ENCODE measurements around the gene C20orf204.

The C20orf204 gene

GRCh38 chr20:64006902-64007301 lies 29.1 kb upstream of the C20orf204 start:
- DNase-seq: no peak
- H3K27me3 ChIP-seq (ENCODE audit: insufficient read depth, low read length, poor library complexity): no peaks in the 10 kb centered on the region
- peaks cover 48% of the 10 kb centered on the region for H3K79me2 ChIP-seq (ENCODE audit: insufficient read depth, low read length)
- peaks cover 88% of the 10 kb centered on the region for H3K36me3 ChIP-seq (ENCODE audit: insufficient read depth, low read length)
- no peak overlapping the region for H3K9ac ChIP-seq (ENCODE audit: low read depth, low read length)
- peaks cover 44% of the 10 kb centered on the region for H4K20me1 ChIP-seq (ENCODE audit: insufficient read depth, low read length)
- H3K9me3 ChIP-seq (ENCODE audit: insufficient read depth, low read length, severe bottlenecking): no peaks in the 10 kb centered on the region
- H3K4me1 ChIP-seq (ENCODE audit: insufficient read depth, low read length): no peaks in the 10 kb centered on the region
- H2AFZ ChIP-seq (ENCODE audit: low read depth, low read length): no peak overlapping the region
- ATAC-seq (ENCODE audit: insufficient read depth, low read depth): no peak
- H3K4me3 ChIP-seq (ENCODE audit: low read depth in 1 of 2, low read length in 2 of 2): no peak overlapping the region
- no peak overlapping the region for H3K4me2 ChIP-seq (ENCODE audit: insufficient read depth, low read length)
- no peak for TF ChIP-seq CTCF (IDR thresholded peaks at IDR 0.05; ENCODE audit: borderline replicate concordance, extremely low read depth, low read length, poor library complexity, severe bottlenecking)
- no peak for TF ChIP-seq EZH2 (IDR thresholded peaks at IDR 0.05; ENCODE audit: borderline replicate concordance, low read depth, low read length, severe bottlenecking)
- H3K27ac ChIP-seq (ENCODE audit: low read length): no peak overlapping the region

DNA sequence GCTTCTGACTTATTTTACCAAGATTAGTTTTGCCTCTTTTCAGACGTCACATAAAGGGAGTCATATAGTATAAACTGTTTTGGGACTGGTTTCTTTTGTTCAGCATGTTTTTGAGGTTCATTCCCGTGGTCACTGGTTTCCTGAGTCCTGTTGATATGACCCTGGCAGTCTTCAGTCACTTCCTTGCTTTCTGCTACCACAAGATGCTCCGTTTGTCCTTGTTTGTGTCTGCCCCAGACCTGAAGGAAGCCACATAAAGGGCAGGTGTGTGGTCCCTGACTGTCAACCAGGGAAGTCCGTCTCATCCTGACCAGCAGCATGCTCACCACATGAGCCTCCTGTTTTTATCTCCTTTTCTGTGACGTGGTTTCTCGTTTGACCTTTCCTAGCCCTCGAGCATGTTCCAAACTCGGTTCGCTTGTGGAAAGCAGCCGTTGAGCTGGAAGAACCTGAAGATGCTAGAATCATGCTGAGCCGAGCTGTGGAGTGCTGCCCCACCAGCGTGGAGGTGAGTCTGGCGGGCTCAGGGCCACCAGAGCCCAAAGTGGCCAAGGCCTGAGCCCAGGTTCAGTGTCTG lies 26.1 kb upstream of the C20orf204 start:
- no peak; the same call in 2 of the 3 replicates for ATAC-seq (ENCODE audit: insufficient read depth, low read depth)
- Histone ChIP-seq H3K9me3 (ENCODE audit: insufficient read depth, low read length, severe bottlenecking) (no peaks in the 10 kb centered on the region), H3K36me3 (ENCODE audit: insufficient read depth, low read length) (peaks cover 86% of the 10 kb centered on the region), H4K20me1 (ENCODE audit: insufficient read depth, low read length) (peaks cover 30% of the 10 kb centered on the region), H3K27ac (ENCODE audit: low read length) (no peak overlapping the region), H3K4me1 (ENCODE audit: insufficient read depth, low read length) (no peaks in the 10 kb centered on the region), H3K9ac (ENCODE audit: low read depth, low read length) (no peak overlapping the region), H2AFZ (ENCODE audit: low read depth, low read length) (no peak overlapping the region), H3K27me3 (ENCODE audit: insufficient read depth, low read length, poor library complexity) (no peaks in the 10 kb centered on the region), H3K4me2 (ENCODE audit: insufficient read depth, low read length) (no peak overlapping the region), H3K4me3 (ENCODE audit: low read depth in 1 of 2, low read length in 2 of 2) (no peak overlapping the region), H3K79me2 (ENCODE audit: insufficient read depth, low read length) (peaks cover 38% of the 10 kb centered on the region)
- DNase-seq: no peak
- no peak for TF ChIP-seq CTCF (IDR thresholded peaks at IDR 0.05; ENCODE audit: borderline replicate concordance, extremely low read depth, low read length, poor library complexity, severe bottlenecking)
- no peak for TF ChIP-seq EZH2 (IDR thresholded peaks at IDR 0.05; ENCODE audit: borderline replicate concordance, low read depth, low read length, severe bottlenecking)

DNA sequence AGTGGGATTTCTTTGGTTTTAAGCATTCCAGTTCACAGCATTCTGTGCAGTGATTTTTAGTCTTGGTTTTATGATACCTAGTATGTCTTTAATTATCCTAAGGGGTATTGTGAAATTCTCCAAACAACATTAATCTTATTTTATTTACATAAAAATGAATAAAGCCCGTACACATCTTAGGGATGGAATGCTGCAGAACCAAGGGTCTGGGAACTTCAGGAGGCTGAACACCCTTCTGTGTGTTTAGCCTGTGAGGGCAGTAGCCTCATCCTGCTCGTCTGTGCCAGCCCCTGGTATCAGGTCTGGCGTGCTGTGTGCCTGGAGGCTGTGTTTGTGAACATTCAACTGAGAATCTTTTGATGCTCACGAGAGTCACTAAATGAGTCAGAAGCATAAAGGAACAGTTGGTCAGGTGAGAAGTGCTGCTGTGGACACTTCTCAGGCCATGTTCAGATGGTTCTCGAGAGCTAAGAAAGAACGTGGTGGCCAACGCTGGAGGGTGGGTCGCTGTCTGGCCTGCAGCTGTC lies 25.2 kb upstream of the C20orf204 start:
- H3K9ac ChIP-seq (ENCODE audit: low read depth, low read length): no peak overlapping the region
- no peak for DNase-seq
- H3K4me3 ChIP-seq (ENCODE audit: low read depth in 1 of 2, low read length in 2 of 2): no peak overlapping the region
- H2AFZ ChIP-seq (ENCODE audit: low read depth, low read length): no peak overlapping the region
- peaks cover 86% of the 10 kb centered on the region for H3K36me3 ChIP-seq (ENCODE audit: insufficient read depth, low read length)
- peaks cover 39% of the 10 kb centered on the region for H3K79me2 ChIP-seq (ENCODE audit: insufficient read depth, low read length)
- H3K4me2 ChIP-seq (ENCODE audit: insufficient read depth, low read length): no peak overlapping the region
- TF ChIP-seq EZH2 (IDR thresholded peaks at IDR 0.05; ENCODE audit: borderline replicate concordance, low read depth, low read length, severe bottlenecking): no peak
- TF ChIP-seq CTCF (IDR thresholded peaks at IDR 0.05; ENCODE audit: borderline replicate concordance, extremely low read depth, low read length, poor library complexity, severe bottlenecking): no peak
- no peak overlapping the region for H3K27ac ChIP-seq (ENCODE audit: low read length)
- no peak for ATAC-seq (ENCODE audit: insufficient read depth, low read depth)
- H3K9me3 ChIP-seq (ENCODE audit: insufficient read depth, low read length, severe bottlenecking): no peaks in the 10 kb centered on the region
- H4K20me1 ChIP-seq (ENCODE audit: insufficient read depth, low read length): peaks cover 36% of the 10 kb centered on the region
- no peaks in the 10 kb centered on the region for H3K4me1 ChIP-seq (ENCODE audit: insufficient read depth, low read length)
- no peaks in the 10 kb centered on the region for H3K27me3 ChIP-seq (ENCODE audit: insufficient read depth, low read length, poor library complexity)
